NCI-H446 treated with DMSO at 0.1 percent for 48 hours (cell line): ENCODE results near the gene OR2M5.

ENCODE experiments used
- DNase-seq: peaks from one replicate; lab custom pipeline; 2025; lab: John Stamatoyannopoulos, UW

Gene OR2M5

GRCh38 chr1:248144513-248145198, at the start of gene OR2M5:
Gene OR2M5 (plus strand): TSS chr1:248145148. CDS start chr1:248145148, 0 bp downstream.
- DNase-seq: no peak

DNA sequence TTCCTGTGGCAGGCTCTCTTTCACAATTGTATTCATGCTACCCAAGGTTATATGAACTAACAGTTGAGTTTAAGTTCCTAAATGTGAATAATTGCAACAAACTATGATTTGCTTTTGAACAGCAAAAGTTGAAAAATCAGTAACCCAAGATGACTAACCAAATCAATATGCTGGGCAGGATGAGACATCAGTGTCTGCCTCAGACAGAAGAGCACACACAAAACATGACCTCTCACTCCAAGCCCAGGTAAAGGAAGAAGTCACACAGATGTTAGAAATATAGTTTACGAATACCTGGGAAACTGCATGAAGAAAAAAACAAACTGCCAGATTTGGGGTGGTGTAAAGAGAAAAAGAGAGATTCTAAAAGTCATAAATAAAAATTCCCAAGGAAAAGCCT, 46.4 kb upstream of the OR2M5 start:
- DNase-seq: no peak

- DNase-seq: no peak
Observed at GRCh38 chr1:248102847-248103246, 42.1 kb upstream of the OR2M5 start.

- no peak for DNase-seq
Observed at GRCh38 chr1:248111157-248111556, 33.8 kb upstream of the OR2M5 start.

- no peak for DNase-seq
Observed at GRCh38 chr1:248114890-248115289, 30.1 kb upstream of the OR2M5 start.

- no peak for DNase-seq
Observed at GRCh38 chr1:248127653-248128052, 17.3 kb upstream of the OR2M5 start.

- no peak for DNase-seq
Observed at GRCh38 chr1:248136811-248137210, 8.1 kb upstream of the OR2M5 start.

GRCh38 chr1:248140846-248141245, 4.1 kb upstream of the OR2M5 start:
- DNase-seq: no peak

DNA sequence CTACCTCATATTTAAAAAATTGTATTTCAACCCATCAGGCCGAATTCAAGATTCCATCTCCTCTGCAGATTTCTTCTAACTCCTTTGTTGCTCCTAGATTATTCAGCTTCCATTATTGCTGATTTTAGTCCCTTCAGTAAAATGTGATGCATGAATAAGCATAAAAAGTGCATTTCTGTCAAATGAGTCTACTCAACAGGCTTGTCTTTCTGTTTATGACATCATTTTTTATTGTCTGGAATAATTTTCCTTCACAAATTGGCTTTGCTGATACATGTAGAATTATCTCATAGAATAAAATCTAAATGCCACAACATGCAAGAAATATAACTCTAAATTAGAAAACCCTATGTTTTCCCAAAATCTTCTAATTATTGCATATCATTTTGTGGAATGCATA, 1.6 kb upstream of the OR2M5 start:
- DNase-seq: no peak

- DNase-seq: no peak
Observed at GRCh38 chr1:248152056-248152827, 7.3 kb downstream of the OR2M5 start.

GRCh38 chr1:248155927-248156326, 11.0 kb downstream of the OR2M5 start:
- no peak for DNase-seq

DNA sequence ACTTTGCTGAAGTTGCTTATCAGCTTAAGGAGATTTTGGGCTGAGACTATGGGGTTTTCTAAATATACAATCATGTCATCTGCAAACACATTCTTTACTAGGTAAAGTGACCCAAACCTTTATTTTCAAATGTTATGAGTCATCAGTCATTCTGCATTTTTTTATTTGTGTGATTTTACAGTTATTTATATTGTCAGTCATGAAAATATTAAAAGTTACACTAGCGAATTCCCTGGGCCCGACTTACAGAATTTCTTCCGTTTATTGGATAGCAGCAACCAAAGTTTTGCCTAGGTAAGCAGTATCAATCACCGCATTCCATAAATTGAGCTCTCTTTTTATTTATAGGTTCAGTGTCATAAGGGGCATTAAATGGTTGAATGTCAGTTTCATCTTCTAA, 13.8 kb downstream of the OR2M5 start:
- DNase-seq: no peak

DNA sequence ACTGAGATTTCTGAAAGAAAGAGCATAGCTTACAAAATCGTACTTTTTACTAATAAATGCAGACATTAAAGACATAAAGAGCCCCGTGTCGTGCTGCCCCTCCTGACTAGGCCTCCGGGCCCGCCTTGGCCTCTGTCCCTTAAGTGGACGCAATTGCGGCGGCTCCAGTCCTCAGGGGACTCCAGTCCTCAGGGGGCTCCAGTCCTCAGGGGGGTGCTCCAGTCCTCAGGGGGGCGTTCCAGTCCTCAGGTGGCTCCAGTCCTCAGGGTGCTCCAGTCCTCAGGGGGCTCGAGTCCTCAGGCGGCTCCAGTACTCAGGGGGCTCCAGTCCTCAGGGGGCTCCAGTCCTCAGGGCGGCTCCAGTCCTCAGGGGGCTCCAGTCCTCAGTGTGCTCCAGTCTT, 19.1 kb downstream of the OR2M5 start:
- no peak for DNase-seq

DNA sequence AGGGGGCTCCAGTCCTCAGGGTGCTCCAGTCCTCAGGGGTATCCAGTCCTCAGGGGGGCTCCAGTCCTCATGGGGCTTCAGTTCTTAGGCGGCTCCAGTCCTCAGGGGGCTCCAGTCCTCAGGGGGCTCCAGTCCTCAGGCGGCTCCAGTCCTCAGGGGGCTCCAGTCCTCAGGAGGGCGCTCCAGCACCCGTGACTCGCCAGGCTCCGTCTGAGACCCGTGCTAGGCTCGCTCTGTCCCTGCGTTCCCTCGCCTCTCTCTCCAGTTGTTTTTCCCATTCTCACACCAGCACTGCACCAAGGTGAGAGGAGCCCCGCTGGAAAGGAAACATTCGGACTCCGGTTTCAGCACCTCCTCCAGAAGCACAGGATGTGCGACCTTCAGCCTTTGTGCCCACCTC, 20.2 kb downstream of the OR2M5 start:
- no peak for DNase-seq

- DNase-seq: no peak
Observed at GRCh38 chr1:248174521-248174920, 29.6 kb downstream of the OR2M5 start, which contains the start of gene OR2M2. Gene OR2M2 (plus strand): TSS chr1:248174821. CDS start chr1:248179986, 5,165 bp downstream.

GRCh38 chr1:248183996-248184395, 39.0 kb downstream of the OR2M5 start:
- no peak for DNase-seq

- DNase-seq: no peak
Observed at GRCh38 chr1:248187363-248187762, 42.4 kb downstream of the OR2M5 start.

GRCh38 chr1:248189026-248189425, 44.1 kb downstream of the OR2M5 start:
- DNase-seq: no peak

DNA sequence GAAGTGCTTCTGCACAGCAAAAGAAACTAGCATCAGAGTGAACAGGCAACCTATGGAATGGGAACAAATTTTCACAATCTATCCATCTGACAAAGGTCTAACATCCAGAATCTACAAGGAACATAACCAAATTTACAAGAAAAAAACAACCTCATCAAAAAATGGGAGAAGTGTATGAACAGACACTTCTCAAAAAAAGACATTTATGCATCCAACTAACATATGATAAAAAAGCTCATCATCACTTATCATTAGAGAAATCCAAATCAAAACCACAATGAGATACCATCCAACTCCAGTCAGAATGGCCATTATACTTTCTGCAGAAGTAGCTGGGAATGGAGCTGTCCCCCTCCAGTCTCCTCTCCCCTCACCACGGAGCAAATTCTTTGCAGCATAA, 49.2 kb downstream of the OR2M5 start:
- no peak for DNase-seq
